Activated CD4-positive, alpha-beta T cell treated with anti-CD3 and anti-CD28 coated beads, Interleukin-2, amount 10 ng/mL, durations not matched to agents 24 days and 14 days (primary cell): ENCODE data around the gene AZIN2. TPM values are rescaled to one million over a fixed set of nuclear protein-coding genes. Genes with fewer than 3 reads are reported as not detected.
"Not testable (repeated sequence)": the region's sequence is repeated elsewhere in the genome, so short reads cannot be mapped to it uniquely, and the experiment has no call there.

Experiments used
- DNase-seq: peaks from one replicate; pipeline ENCODE4 v3.0.0; 2022
- H3K27ac Mint-ChIP-seq: one replicate; pipeline ENCODE4 v1.8.0; 2022; ENCODE audit warnings: mild to moderate bottlenecking, mixed read lengths
- H3K27me3 Mint-ChIP-seq: one replicate; pipeline ENCODE4 v1.8.0; 2022; ENCODE audit warnings: mixed read lengths
- H3K36me3 Mint-ChIP-seq: one replicate; pipeline ENCODE4 v1.8.0; 2022; ENCODE audit warnings: low read depth, mild to moderate bottlenecking, mixed read lengths
- H3K4me1 Mint-ChIP-seq: one replicate; pipeline ENCODE4 v1.8.0; 2021; ENCODE audit warnings: mixed read lengths
- H3K4me3 Mint-ChIP-seq: one replicate; pipeline ENCODE4 v1.8.0; 2022; ENCODE audit warnings: mild to moderate bottlenecking, moderate library complexity, mixed read lengths
- H3K9me3 Mint-ChIP-seq: one replicate; pipeline ENCODE4 v1.8.0; 2021; ENCODE audit warnings: mixed read lengths
- intact Hi-C: fragments of 100-400 bp; cut with micrococcal nuclease; formaldehyde crosslinking; loops from one replicate; pipeline ENCODE4 v1.15.1; 2023
- total RNA-seq: library from RNA; stranded (reverse); gene quantifications from 2 replicates; pipeline ENCODE4 v1.2.3, GENCODE V29; 2022

AZIN2 gene
- total RNA-seq, 1 donor from 2014 or later, result 1.4 TPM

DNA sequence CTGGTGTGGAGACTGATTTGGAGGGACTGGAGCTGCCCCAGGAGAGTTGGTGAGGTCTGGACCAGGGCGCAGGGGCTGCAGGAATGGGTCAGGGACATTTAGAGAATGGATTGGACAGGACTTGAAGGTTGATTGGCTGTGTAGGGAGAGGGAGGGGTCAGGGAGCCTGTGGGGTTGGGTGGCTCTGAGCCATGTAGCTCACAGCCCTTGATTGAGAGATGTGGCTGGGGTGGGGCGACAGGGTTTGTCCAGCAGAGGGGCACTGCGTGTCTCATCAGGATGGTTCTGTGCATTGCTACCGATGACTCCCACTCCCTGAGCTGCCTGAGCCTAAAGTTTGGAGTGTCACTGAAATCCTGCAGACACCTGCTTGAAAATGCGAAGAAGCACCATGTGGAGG, 12.1 kb downstream of the AZIN2 start:
- Mint-ChIP-seq H3K4me3 (no peak overlapping the region), H3K36me3 (peaks cover 1% of the 10 kb centered on the region), H3K27me3 (no peaks in the 10 kb centered on the region), H3K27ac (no peak overlapping the region), H3K4me1 (peaks cover 50% of the 10 kb centered on the region), H3K9me3 (no peaks in the 10 kb centered on the region)
- intact Hi-C loops, result loop anchor here (10.0 kb wide), 1 partner anchor 382 kb away; the partner anchor contains the start of gene ZSCAN20
- DNase-seq, result no peak

DNA sequence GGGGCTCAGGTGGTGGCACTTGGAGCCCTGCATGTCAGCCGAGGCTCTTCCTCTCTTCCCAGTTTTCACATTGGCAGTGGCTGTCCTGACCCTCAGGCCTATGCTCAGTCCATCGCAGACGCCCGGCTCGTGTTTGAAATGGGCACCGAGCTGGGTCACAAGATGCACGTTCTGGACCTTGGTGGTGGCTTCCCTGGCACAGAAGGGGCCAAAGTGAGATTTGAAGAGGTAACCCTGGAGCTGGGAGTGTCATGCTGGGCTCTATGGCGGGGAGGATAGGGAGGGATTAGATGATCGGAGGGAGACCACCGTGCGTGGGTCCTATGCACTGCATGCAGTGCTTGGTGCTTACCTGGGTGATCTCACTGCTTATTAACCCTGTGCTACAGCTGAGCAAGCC, 13.5 kb downstream of the AZIN2 start:
- no peak for DNase-seq

DNA sequence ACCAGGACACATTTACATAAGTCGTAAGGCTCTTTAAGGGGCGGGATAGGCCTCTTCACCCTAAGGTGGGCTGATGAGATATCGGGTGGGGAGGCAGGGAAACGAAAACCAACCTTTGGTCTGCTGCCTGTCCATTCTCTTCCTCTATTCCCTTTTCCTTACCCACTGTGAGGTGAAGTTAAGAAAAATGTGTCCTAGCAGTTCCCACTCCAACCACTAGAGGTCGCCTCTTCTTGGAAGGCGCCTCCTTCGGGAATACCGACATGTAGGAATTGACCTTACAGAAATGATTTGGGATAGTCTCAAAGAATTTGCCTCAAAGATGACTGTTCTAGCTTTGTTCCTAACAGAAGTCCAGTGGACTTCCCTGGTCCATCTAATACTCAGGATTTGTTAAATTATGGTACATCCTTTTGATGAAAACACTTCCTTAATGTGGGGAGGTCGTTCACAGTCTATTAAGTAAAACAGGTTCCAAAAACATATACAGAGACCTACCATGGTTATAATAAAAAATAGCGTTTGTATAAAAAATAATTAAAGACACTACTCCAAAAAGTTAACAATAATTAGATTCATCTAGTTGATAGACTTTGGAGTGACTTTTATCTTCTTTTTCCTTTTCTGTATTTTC, 14.1 kb downstream of the AZIN2 start:
- intact Hi-C loops, result loop anchor here (5.0 to 10.0 kb wide), 2 partner anchors 278 to 380 kb away; partner anchors contain the start of genes S100PBP, YARS1 and ZSCAN20
- DNase-seq, result peak; percentile 77

More for the DNA sequence above, 13.5 kb downstream of the AZIN2 start:
- Mint-ChIP-seq H3K27me3 (no peaks in the 10 kb centered on the region), H3K9me3 (no peaks in the 10 kb centered on the region), H3K36me3 (peaks cover 1% of the 10 kb centered on the region), H3K27ac (no peak overlapping the region), H3K4me1 (peaks cover 56% of the 10 kb centered on the region), H3K4me3 (no peak overlapping the region)
- intact Hi-C loops, result loop anchor here (10.0 kb wide), 1 partner anchor 380 kb away; the partner anchor contains the start of gene ZSCAN20

GRCh38 chr1:33096363-33097005, 15.5 kb downstream of the AZIN2 start:
- Mint-ChIP-seq H3K27me3 (no peaks in the 10 kb centered on the region), H3K9me3 (no peaks in the 10 kb centered on the region), H3K27ac (no peak overlapping the region), H3K4me3 (no peak overlapping the region), H3K36me3 (peaks cover 1% of the 10 kb centered on the region), H3K4me1 (peaks cover 61% of the 10 kb centered on the region)
- DNase-seq, result no peak
- intact Hi-C loops, result loop anchor here (5.0 to 10.0 kb wide), 2 partner anchors 279 to 378 kb away; partner anchors contain the start of genes S100PBP, YARS1 and ZSCAN20

More for the DNA sequence above, 14.1 kb downstream of the AZIN2 start:
- H3K36me3 Mint-ChIP-seq, result peaks cover 1% of the 10 kb centered on the region
- H3K4me3 Mint-ChIP-seq, result no peak overlapping the region
- no peak overlapping the region for H3K27ac Mint-ChIP-seq
- H3K4me1 Mint-ChIP-seq, result peaks cover 59% of the 10 kb centered on the region
- H3K9me3 Mint-ChIP-seq, result no peaks in the 10 kb centered on the region
- no peaks in the 10 kb centered on the region for H3K27me3 Mint-ChIP-seq

DNA sequence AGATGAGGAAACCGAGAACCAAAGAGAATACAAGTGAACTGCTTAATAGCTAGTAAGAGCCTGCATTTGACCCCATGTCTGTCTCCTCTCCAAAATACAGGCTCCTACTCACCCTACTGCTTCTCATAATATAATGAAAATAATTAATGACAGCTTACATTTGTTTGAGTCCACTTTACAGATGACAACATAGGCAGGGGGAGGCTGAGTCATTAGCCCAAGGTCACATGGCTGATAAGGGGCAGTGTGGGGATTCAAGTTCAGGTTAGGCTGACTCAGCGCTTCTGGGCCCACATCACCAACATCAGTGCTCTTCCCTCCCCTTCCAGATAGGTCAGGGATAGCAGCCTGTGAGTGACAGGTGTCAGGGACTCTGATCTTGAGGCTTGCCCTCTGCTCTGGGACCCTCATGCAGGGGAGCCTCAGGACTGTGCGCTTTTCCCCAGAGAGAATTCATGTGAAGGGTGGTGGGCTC, 16.2 kb downstream of the AZIN2 start:
- Mint-ChIP-seq H3K27me3 (no peaks in the 10 kb centered on the region), H3K4me1 (peaks cover 59% of the 10 kb centered on the region), H3K27ac (peak overlapping the region; percentile 30), H3K36me3 (peaks cover 1% of the 10 kb centered on the region), H3K9me3 (no peaks in the 10 kb centered on the region), H3K4me3 (no peak overlapping the region)
- intact Hi-C loops, result loop anchor here (5.0 to 10.0 kb wide), 2 partner anchors 280 to 378 kb away; partner anchors contain the start of genes S100PBP, YARS1 and ZSCAN20
- DNase-seq, result no peak

- Mint-ChIP-seq H3K4me3 (no peak overlapping the region), H3K4me1 (peaks cover 57% of the 10 kb centered on the region), H3K27me3 (no peaks in the 10 kb centered on the region), H3K27ac (peak overlapping the region; percentile 59), H3K9me3 (no peaks in the 10 kb centered on the region), H3K36me3 (peaks cover 1% of the 10 kb centered on the region)
- DNase-seq, result no peak
- intact Hi-C loops, result loop anchor here (5.0 to 10.0 kb wide), 2 partner anchors 280 to 377 kb away; partner anchors contain the start of genes S100PBP, YARS1 and ZSCAN20
These were observed 16.8 kb downstream of the AZIN2 start for GRCh38 chr1:33097762-33098161.

DNA sequence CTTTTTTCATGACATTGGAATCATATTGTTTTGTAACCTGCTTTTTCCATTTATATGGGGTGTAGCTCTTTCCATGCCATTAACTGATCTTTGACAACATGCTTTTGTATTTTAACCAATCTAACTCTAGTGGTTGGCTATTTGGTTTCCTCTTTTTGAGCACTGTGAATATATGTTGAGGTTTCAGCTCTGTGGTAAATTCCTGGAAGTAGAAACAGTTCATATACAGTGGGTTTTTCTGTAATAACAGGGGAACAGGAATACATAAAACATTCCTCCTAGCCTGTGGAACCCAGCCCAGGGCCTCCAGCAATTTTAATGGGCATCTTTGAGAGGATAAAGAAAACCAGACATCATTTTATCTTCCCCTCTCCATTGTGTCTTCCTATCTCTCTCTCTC, 17.4 kb downstream of the AZIN2 start:
- Mint-ChIP-seq H3K36me3 (peaks cover 7% of the 10 kb centered on the region), H3K27ac (peak overlapping the region; percentile 97), H3K4me3 (peak overlapping the region; percentile 85), H3K4me1 (peaks cover 57% of the 10 kb centered on the region), H3K9me3 (no peaks in the 10 kb centered on the region), H3K27me3 (no peaks in the 10 kb centered on the region)
- DNase-seq, result no peak
- intact Hi-C loops, result loop anchor here (5.0 to 10.0 kb wide), 2 partner anchors 281 to 376 kb away; partner anchors contain the start of genes S100PBP, YARS1 and ZSCAN20

DNA sequence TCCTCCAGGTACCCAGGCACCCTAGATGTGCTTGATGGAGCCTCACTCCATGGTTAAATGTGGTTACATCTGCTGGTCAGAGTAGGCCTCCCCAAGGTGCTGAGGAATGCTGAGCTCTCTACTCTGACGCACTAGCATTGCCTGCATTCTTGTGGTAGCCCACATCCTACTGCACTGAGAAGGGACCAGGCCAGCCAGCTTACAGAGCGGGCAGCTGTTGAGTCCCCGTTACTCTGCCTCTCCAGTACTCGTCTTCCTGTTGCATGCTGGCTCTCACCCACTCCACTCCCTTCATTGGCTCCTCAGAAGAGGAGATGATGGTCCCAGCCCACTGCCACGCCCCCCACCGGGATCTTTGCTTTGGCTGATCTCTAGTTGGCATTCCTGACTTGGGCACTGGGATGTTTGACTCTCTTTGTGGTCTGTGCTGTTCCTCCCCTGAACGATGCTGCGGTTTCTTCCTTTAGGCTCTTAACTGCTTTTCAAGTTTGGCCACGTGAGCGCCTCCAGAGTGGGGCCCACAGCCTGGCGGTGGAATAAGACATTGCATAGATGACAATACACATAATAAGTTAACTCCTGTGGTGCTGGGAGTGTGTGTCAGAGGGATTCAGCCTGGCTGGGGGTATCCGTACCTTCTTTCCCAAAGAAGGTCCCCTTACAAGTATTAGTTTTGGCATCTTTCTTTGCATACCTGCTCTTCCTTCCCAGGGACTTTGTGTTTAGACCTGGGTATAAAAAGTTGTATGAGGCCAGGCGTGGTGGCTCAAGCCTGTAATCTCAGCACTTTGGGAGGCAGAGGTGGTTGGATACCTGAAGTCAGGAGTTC, 18.6 kb downstream of the AZIN2 start:
- Mint-ChIP-seq H3K4me3 (peak overlapping the region; percentile 85), H3K27ac (peak overlapping the region; percentile 97), H3K9me3 (no peaks in the 10 kb centered on the region), H3K27me3 (no peaks in the 10 kb centered on the region), H3K4me1 (peaks cover 55% of the 10 kb centered on the region), H3K36me3 (peaks cover 7% of the 10 kb centered on the region)
- intact Hi-C loops, result loop anchor here (1.0 to 10.0 kb wide), 4 partner anchors 28 to 375 kb away; partner anchors contain the start of genes AK2, S100PBP, YARS1 and ZSCAN20
- peak; percentile 94 for DNase-seq

GRCh38 chr1:33100119-33100415, 19.1 kb downstream of the AZIN2 start:
- intact Hi-C loops, H3K36me3 Mint-ChIP-seq: not testable (repeated sequence)

GRCh38 chr1:33110477-33110876, 29.5 kb downstream of the AZIN2 start:
- Mint-ChIP-seq H3K36me3 (peaks cover 3% of the 10 kb centered on the region), H3K4me3 (no peak overlapping the region), H3K4me1 (peaks cover 7% of the 10 kb centered on the region), H3K27me3 (peaks cover 2% of the 10 kb centered on the region), H3K27ac (no peak overlapping the region), H3K9me3 (peaks cover 13% of the 10 kb centered on the region)
- no peak for DNase-seq
- intact Hi-C loops, result no loop called here

More at GRCh38 chr1:33100119-33100415, 19.1 kb downstream of the AZIN2 start:
- H3K4me1 Mint-ChIP-seq, result peaks cover 51% of the 10 kb centered on the region
- peak overlapping the region; percentile 97 for H3K27ac Mint-ChIP-seq
- not testable (repeated sequence) for DNase-seq, H3K9me3 Mint-ChIP-seq, H3K27me3 Mint-ChIP-seq
- H3K4me3 Mint-ChIP-seq, result peak overlapping the region; percentile 85

DNA sequence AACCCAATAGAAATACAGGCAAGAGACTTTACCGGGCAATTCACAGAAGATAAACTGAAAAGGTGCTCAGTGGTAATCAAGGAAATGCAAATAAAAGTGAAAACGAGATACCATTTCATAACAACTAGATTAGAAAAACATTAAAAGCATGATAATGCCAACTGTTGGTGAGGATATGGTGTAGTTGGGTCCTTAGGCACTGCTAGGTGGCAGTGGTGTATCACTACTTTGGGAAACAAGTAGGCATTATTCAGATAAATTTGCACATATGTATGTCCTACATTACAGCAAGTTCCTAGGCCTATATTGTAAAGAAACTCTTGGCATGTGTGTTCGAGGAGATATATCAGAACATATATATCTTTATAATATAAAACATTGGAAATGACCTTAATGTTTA, 31.0 kb downstream of the AZIN2 start:
- H3K27ac Mint-ChIP-seq, result no peak overlapping the region
- H3K9me3 Mint-ChIP-seq, result peaks cover 13% of the 10 kb centered on the region
- H3K4me3 Mint-ChIP-seq, result no peak overlapping the region
- peaks cover 7% of the 10 kb centered on the region for H3K4me1 Mint-ChIP-seq
- intact Hi-C loops, result no loop called here
- H3K36me3 Mint-ChIP-seq, result peaks cover 3% of the 10 kb centered on the region
- DNase-seq, result no peak
- peaks cover 2% of the 10 kb centered on the region for H3K27me3 Mint-ChIP-seq

- Mint-ChIP-seq H3K27ac (no peak overlapping the region), H3K4me3 (no peak overlapping the region), H3K9me3 (no peaks in the 10 kb centered on the region), H3K4me1 (no peaks in the 10 kb centered on the region), H3K27me3 (peaks cover 2% of the 10 kb centered on the region), H3K36me3 (no peaks in the 10 kb centered on the region)
- no peak for DNase-seq
- intact Hi-C loops, result no loop called here
These were observed 36.6 kb downstream of the AZIN2 start for GRCh38 chr1:33117440-33118085.

- intact Hi-C loops, result no loop called here
- Mint-ChIP-seq H3K9me3 (no peaks in the 10 kb centered on the region), H3K36me3 (no peaks in the 10 kb centered on the region), H3K27ac (no peak overlapping the region), H3K4me1 (no peaks in the 10 kb centered on the region), H3K4me3 (no peak overlapping the region), H3K27me3 (peaks cover 2% of the 10 kb centered on the region)
- DNase-seq, result no peak
These were observed 37.3 kb downstream of the AZIN2 start for GRCh38 chr1:33118274-33118673.
